HG03432 (cell line): ENCODE measurements around the gene PLEKHM3.

Source experiments
- ATAC-seq: cut with Tn5 transposase; IDR thresholded peaks from one replicate; pipeline ENCODE4 v1.9.1; 2021; ENCODE audit warnings: mild to moderate bottlenecking, moderate library complexity; ENCODE audit not compliant: unreplicated experiment

PLEKHM3 gene

GRCh38 chr2:207867056-207867455 lies 158.3 kb downstream of the PLEKHM3 start:
- no peak for ATAC-seq

GRCh38 chr2:207865210-207865609 lies 160.1 kb downstream of the PLEKHM3 start:
- no peak for ATAC-seq

GRCh38 chr2:207863345-207863744 lies 162.0 kb downstream of the PLEKHM3 start:
- ATAC-seq = no peak

- no peak for ATAC-seq
These were observed 163.5 kb downstream of the PLEKHM3 start for GRCh38 chr2:207861789-207862188.

GRCh38 chr2:207860685-207861084 lies 164.6 kb downstream of the PLEKHM3 start:
- no peak for ATAC-seq

GRCh38 chr2:207855591-207855990 lies 169.7 kb downstream of the PLEKHM3 start:
- ATAC-seq = no peak

- ATAC-seq = no peak
These were observed 170.6 kb downstream of the PLEKHM3 start for GRCh38 chr2:207854484-207855440.

DNA sequence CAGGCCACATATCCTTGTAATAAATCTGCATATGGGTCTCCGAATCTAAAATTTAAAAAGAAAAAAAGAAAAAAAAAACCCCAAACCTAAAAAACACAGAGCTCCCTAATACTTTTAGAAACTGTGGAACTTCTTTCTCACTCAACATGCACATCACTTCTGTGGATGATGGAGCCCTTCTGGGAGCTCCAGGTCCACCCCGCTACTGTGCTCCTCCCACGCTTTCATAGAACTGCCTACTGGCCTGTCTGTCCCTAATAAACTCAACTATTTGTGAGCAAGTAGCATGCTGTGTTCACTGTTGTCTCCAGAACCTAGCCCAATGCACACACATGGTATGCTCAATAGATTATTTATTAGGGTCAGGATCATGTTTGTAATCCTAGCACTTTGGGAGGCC lies 172.5 kb downstream of the PLEKHM3 start:
- ATAC-seq = no peak

GRCh38 chr2:207849443-207849842 lies 175.9 kb downstream of the PLEKHM3 start:
- no peak for ATAC-seq

GRCh38 chr2:207848545-207848928 lies 176.8 kb downstream of the PLEKHM3 start:
- no peak for ATAC-seq

GRCh38 chr2:207847807-207848544 lies 177.4 kb downstream of the PLEKHM3 start:
- no peak for ATAC-seq

DNA sequence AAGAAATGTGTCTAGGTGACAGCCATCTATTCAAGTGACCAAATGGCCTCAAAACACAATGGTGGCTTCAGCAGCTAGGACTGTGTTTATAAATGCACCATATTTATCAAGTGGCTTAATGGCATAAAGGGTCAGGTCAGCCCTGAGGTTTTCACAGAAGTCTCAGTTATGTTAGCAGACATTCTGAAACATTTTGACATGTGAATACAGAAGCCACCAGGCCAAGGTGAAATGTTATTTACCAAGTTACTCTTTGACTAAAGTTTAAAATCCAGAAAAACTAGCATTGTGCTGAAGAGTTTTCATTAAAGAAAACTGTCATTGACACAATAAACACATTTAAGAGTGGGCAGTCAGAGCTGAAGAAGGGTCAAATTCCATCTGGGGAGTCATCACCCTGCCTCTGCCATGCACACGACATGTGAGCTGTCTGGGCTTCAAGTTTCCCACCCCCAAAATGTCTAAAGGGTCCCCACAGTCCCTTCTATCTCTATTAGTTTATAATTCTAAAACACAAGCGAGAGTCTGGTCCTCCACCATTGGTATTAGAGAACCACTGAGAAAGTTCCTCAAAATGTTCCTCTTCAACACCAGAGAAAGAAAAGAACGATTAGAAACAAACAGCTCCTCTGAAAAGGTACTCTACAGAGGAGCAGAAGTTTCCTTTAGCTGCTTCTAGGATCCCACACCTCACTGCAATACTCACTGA lies 178.1 kb downstream of the PLEKHM3 start:
- no peak for ATAC-seq

DNA sequence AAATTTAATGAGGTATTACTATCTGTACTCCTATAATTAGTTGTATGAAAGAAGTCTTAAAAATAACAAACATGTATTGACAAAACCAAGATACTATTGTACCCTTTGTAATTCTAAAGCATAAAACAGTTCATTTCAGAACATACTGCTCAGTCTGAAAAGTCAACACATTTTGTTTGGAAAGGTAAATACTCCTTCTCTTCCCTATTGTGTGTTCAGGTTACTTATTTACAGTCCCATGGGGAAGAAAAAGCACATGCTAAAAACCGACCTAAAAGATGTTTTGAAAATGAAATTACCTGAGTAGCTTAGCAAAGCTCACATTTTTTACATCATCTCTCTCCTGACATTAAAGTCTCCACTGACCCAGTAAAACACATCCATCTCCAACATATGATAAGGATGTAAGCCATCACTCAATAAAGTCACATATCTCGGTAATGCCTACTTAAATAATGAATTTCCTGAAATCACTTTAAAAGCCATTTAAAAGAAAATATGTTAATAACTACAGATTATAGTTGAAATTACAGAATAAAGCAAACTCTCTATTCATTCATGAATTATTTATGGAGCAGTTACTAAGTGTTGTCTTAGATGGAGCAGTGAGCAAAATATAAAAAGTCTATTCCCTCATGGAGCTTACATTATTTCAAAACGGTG lies 180.0 kb downstream of the PLEKHM3 start:
- ATAC-seq = no peak

DNA sequence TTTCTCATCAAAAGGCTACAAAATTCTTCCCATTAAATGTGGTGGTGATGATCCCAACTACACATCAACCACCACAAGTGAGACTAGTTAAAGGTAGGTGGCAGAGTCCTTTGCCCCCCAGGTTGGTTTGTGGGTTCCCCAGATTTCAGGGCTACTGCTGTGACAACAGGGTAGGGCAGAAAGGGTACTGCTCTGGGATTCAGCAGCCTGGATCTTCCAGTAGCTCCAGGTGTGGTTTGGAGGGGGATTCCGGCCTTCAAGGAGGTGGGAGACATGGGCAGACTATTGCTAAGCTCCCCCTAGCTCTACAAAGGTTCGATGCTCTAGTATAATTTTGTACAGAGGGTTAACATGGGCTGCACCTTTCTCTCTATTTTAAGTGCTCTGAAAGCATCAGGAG lies 180.7 kb downstream of the PLEKHM3 start:
- ATAC-seq = no peak

DNA sequence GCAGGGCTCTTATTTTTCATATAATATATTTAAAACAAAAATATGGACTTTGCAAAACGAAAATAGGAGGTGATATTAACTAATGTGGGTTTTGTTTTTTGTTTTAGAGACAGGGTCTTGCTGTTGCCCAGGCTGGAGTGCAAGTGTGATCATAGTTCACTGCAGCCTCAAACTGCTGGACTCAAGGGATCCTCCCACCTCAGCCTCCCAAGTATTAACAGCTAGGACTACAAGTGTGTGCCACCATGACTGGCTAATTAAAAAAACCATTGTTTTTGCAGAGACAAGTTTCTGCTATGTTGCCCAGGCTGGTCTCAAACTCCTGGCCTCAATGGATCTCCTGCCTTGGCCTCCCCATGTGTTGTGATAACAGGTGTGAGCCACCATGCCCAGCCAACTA lies 185.2 kb downstream of the PLEKHM3 start:
- ATAC-seq = no peak

DNA sequence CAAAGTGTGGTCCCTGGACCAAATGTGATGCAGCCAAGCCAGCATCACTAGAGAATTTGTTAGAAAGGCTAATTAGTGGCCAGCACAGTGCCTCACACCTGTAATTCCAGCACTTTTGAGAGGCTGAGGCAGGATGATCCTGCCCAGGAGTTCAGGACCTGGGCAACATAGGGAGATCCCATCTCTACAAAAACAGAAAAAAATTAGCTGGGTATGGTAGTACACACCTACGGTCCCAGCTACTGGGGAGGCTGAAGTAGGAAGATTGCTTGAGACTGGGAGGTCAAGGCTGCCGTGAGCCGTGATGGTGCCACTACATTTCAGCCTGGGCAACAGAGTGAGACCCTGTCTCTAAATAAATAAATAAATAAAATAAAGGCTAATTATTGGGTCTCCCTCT lies 185.8 kb downstream of the PLEKHM3 start:
- no peak for ATAC-seq

GRCh38 chr2:207839028-207839427 lies 186.3 kb downstream of the PLEKHM3 start:
- no peak for ATAC-seq

- ATAC-seq = no peak
These were observed 188.7 kb downstream of the PLEKHM3 start for GRCh38 chr2:207836521-207837133.

DNA sequence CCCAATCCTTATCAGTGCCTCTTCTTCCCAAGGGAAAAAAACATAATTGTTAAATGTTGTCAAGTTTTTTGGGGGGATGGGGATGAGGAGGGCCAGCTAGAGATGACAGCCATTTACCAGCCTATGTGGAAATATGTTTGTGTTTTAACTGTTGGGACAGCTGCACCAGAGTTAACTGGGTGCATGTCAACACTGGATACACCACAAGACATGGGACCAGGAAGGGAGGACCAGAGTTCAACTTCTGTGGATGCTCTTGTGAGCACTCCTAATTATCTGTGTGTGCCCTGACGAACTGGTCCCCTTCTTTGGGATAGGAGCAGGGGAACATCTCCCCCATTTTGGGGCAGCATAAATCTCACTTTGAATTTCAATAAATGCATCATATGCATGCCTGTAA lies 189.5 kb downstream of the PLEKHM3 start:
- no peak for ATAC-seq

DNA sequence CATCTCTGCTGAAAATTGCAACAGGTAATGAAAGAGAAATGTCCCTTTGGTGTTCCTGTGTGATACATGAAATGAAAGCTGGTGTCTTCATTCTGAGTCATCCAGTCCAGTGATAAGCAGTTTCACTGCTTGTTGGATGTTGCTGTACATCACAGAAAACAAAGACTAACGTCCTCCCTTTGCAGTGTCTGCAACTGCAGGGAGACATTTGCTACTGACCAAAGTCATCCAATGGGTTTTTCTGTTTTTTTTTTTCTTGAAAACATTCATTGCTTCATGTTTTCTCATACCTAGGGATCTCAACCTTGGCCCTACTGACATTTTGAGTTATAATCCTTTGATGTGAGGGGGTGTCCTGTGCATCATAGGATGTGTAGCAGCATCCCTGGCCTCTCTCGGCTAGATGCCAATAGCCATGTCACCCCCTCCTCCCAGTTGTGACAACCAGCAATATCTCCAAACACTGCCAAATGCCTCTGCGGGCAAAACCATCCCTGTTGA lies 192.0 kb downstream of the PLEKHM3 start:
- ATAC-seq = peak; percentile 99
